ENCODE results near the gene MSH5.

Gene MSH5

GRCh38 chr6:31758281-31758680 is 18.5 kb downstream of the MSH5 start:
- no peak overlapping the region for H3K4me3 ChIP-seq (ENCODE audit: low read depth, low read length)
- no peak for DNase-seq (ENCODE audit: low read depth, low spot score)
- in situ Hi-C loops (cut with HindIII; ENCODE audit: low sequenced_read_pairs) = no loop called here
- TF ChIP-seq CTCF (IDR thresholded peaks at IDR 0.05; ENCODE audit: low read depth, low read length) = no peak

GRCh38 chr6:31760790-31761189 is 21.0 kb downstream of the MSH5 start:
- in situ Hi-C loops (cut with HindIII; ENCODE audit: low sequenced_read_pairs) = no loop called here
- DNase-seq (ENCODE audit: low read depth, low spot score) = no peak
- TF ChIP-seq CTCF (IDR thresholded peaks at IDR 0.05; ENCODE audit: low read depth, low read length) = no peak
- no peak overlapping the region for H3K4me3 ChIP-seq (ENCODE audit: low read depth, low read length)

GRCh38 chr6:31761343-31761742 is 21.5 kb downstream of the MSH5 start:
- no peak for DNase-seq (ENCODE audit: low read depth, low spot score)
- no peak overlapping the region for H3K4me3 ChIP-seq (ENCODE audit: low read depth, low read length)
- no peak for TF ChIP-seq CTCF (IDR thresholded peaks at IDR 0.05; ENCODE audit: low read depth, low read length)
- in situ Hi-C loops (cut with HindIII; ENCODE audit: low sequenced_read_pairs) = no loop called here

GRCh38 chr6:31762356-31762755 is 22.6 kb downstream of the MSH5 start, which contains the start of gene SAPCD1:
Gene SAPCD1 (plus strand): TSS chr6:31762656. CDS start chr6:31763055, 399 bp downstream.
- no peak for DNase-seq (ENCODE audit: low read depth, low spot score)
- in situ Hi-C loops (cut with HindIII; ENCODE audit: low sequenced_read_pairs) = no loop called here
- no peak for TF ChIP-seq CTCF (IDR thresholded peaks at IDR 0.05; ENCODE audit: low read depth, low read length)
- no peak within 1 kb of the TSS for H3K4me3 ChIP-seq (ENCODE audit: low read depth, low read length)

GRCh38 chr6:31762878-31763618 is 23.2 kb downstream of the MSH5 start:
- H3K4me3 ChIP-seq (ENCODE audit: low read depth, low read length) = no peak overlapping the region
- TF ChIP-seq CTCF (IDR thresholded peaks at IDR 0.05; ENCODE audit: low read depth, low read length) = no peak
- in situ Hi-C loops (cut with HindIII; ENCODE audit: low sequenced_read_pairs) = no loop called here
- DNase-seq (ENCODE audit: low read depth, low spot score) = no peak

GRCh38 chr6:31763619-31763940 is 23.8 kb downstream of the MSH5 start:
- in situ Hi-C loops (cut with HindIII; ENCODE audit: low sequenced_read_pairs) = no loop called here
- H3K4me3 ChIP-seq (ENCODE audit: low read depth, low read length) = no peak overlapping the region
- TF ChIP-seq CTCF (IDR thresholded peaks at IDR 0.05; ENCODE audit: low read depth, low read length) = no peak
- peak; percentile 37 for DNase-seq (ENCODE audit: low read depth, low spot score)

Data from astrocyte of the spinal cord (primary cell).